Measurements from ENCODE around the gene DDRGK1. TPM values are rescaled to one million over a fixed set of nuclear protein-coding genes. Genes with fewer than 3 reads are reported as not detected.

DDRGK1 gene
- total RNA-seq, 1 experiment from 2014 or later, result 37.6 TPM

- peak; percentile 65 for DNase-seq (ENCODE audit: low read depth)
Observed at GRCh38 chr20:3235666-3236324, 31.3 kb upstream of the DDRGK1 start.

GRCh38 chr20:3233991-3234498 lies 29.6 kb upstream of the DDRGK1 start:
- DNase-seq (ENCODE audit: low read depth), result no peak

GRCh38 chr20:3233131-3233990 lies 28.9 kb upstream of the DDRGK1 start:
- no peak for DNase-seq (ENCODE audit: low read depth)

GRCh38 chr20:3231889-3232588 lies 27.6 kb upstream of the DDRGK1 start:
- DNase-seq (ENCODE audit: low read depth), result no peak

- DNase-seq (ENCODE audit: low read depth), result no peak
Observed at GRCh38 chr20:3231116-3231515, 26.6 kb upstream of the DDRGK1 start.

GRCh38 chr20:3229798-3230197 lies 25.3 kb upstream of the DDRGK1 start:
- DNase-seq (ENCODE audit: low read depth), result no peak

GRCh38 chr20:3229158-3229557 lies 24.7 kb upstream of the DDRGK1 start:
- no peak for DNase-seq (ENCODE audit: low read depth)

- no peak for DNase-seq (ENCODE audit: low read depth)
Observed at GRCh38 chr20:3228750-3229032, 24.2 kb upstream of the DDRGK1 start.

GRCh38 chr20:3227936-3228749 lies 23.7 kb upstream of the DDRGK1 start:
- DNase-seq (ENCODE audit: low read depth), result no peak

- DNase-seq (ENCODE audit: low read depth), result no peak
Observed at GRCh38 chr20:3227506-3227905, 23.0 kb upstream of the DDRGK1 start.

- no peak for DNase-seq (ENCODE audit: low read depth)
Observed at GRCh38 chr20:3226864-3227263, 22.4 kb upstream of the DDRGK1 start.

- no peak for DNase-seq (ENCODE audit: low read depth)
Observed at GRCh38 chr20:3226093-3226492, 21.6 kb upstream of the DDRGK1 start.

GRCh38 chr20:3224681-3225421 lies 20.4 kb upstream of the DDRGK1 start:
- no peak for DNase-seq (ENCODE audit: low read depth)

GRCh38 chr20:3223994-3224680 lies 19.7 kb upstream of the DDRGK1 start:
- no peak for DNase-seq (ENCODE audit: low read depth)

- DNase-seq (ENCODE audit: low read depth), result no peak
Observed at GRCh38 chr20:3223651-3223993, 19.1 kb upstream of the DDRGK1 start.

- no peak for DNase-seq (ENCODE audit: low read depth)
Observed at GRCh38 chr20:3222635-3223600, 18.4 kb upstream of the DDRGK1 start.

- no peak for DNase-seq (ENCODE audit: low read depth)
Observed at GRCh38 chr20:3221398-3222226, 17.1 kb upstream of the DDRGK1 start.

- DNase-seq (ENCODE audit: low read depth), result peak; percentile 31
Observed at GRCh38 chr20:3218307-3218988, 14.0 kb upstream of the DDRGK1 start.
